Kidney (tissue), 14 donors: ENCODE results near the gene EXOC3L1. TPM values are rescaled to one million over a fixed set of nuclear protein-coding genes. Genes with fewer than 3 reads are reported as not detected.
A peak's percentile ranks its signal among the peaks of the same experiment; 100 is the strongest.

ENCODE experiments used
- DNase-seq, 5 donors: peaks; one replicate each; pipeline ENCODE4 v3.0.0-alpha.2; 2013 to 2020
- FAIRE-seq: peaks from 2 replicates; lab custom pipeline; 2012; peaks lifted over from hg19 to GRCh38; lab: Jason Lieb, UNC
- H3K27ac ChIP-seq, 2 donors: one replicate each; pipeline ENCODE4 v1.7.0; 2013; ENCODE audit warnings: low read depth in 2 of 2, low read length in 2 of 2, inconsistent platforms in 1 of 2
- H3K27me3 ChIP-seq: one replicate; pipeline ENCODE4 v1.7.1; 2013; ENCODE audit warnings: low read length, inconsistent platforms; ENCODE audit not compliant: control insufficient read depth, insufficient read depth
- H3K36me3 ChIP-seq, 3 donors: one replicate each; pipeline versions ENCODE4 v1.7.0 to v1.7.1; 2013; ENCODE audit warnings: low read length in 3 of 3, control low read depth in 1 of 3, inconsistent platforms in 1 of 3; ENCODE audit not compliant: insufficient read depth in 3 of 3, control insufficient read depth in 2 of 3
- H3K4me1 ChIP-seq, 3 donors: one replicate each; pipeline versions ENCODE4 v1.7.0 to v1.7.1; 2013; ENCODE audit warnings: low read length in 3 of 3, inconsistent platforms in 1 of 3, low read depth in 1 of 3; ENCODE audit not compliant: control insufficient read depth in 2 of 3, insufficient read depth in 2 of 3
- H3K4me3 ChIP-seq, 3 donors: one replicate each; pipeline versions ENCODE4 v1.7.0 to v1.8.1; 2013; ENCODE audit warnings: low read length in 3 of 3, control low read depth in 1 of 3, inconsistent platforms in 1 of 3
- H3K9ac ChIP-seq, 3 donors: one replicate each; pipeline versions ENCODE4 v1.7.0 to v1.7.1; 2013; ENCODE audit warnings: low read length in 3 of 3, control low read depth in 1 of 3, inconsistent platforms in 1 of 3
- H3K9me3 ChIP-seq, 3 donors: one replicate each; pipeline versions ENCODE4 v1.7.0 to v1.7.1; 2013; ENCODE audit warnings: low read length in 3 of 3, control low read depth in 1 of 3, inconsistent platforms in 1 of 3; ENCODE audit not compliant: control insufficient read depth in 2 of 3, insufficient read depth in 1 of 3
- CTCF ChIP-seq: IDR thresholded peaks from 3 replicates; pipeline ENCODE4 v1.5.1; 2012; ENCODE audit warnings: mild to moderate bottlenecking, moderate library complexity, borderline replicate concordance; ENCODE audit not compliant: insufficient read depth; ENCODE audit errors: extremely low read depth
- intact Hi-C: fragments of 100-400 bp; cut with DNase I; formaldehyde crosslinking; loops from one replicate; pipeline ENCODE4 v1.11.1; 2022
- polyA plus RNA-seq: library from polyadenylated mRNA; stranded (reverse); fragments of 350-450 nt; fragmentation: Illumina TruSeq; extraction: RNeasy Lipid Tissue Mini Kit (QIAGEN cat#74804); gene quantifications from one replicate; pipeline ENCODE4 v1.2.3, GENCODE V29; 2014; ENCODE audit warnings: low read depth, low replicate concordance; ENCODE audit not compliant: insufficient read depth
- total RNA-seq: library from RNA; stranded (reverse); fragmentation: NEBNext Ultra II Directional; extraction: Animal tissue kit (Norgen Biotek cat#: 25700); gene quantifications from one replicate; pipeline ENCODE4 v1.2.1, GENCODE V29; 2021
- donor health status: control.
- donor health status: control.
- donor health status: control.
- donor health status: control.
- donor health status: control.
- donor health status: DM: yes; HTN: yes; CAD: no.
- donor health status: Normal renal cell carcinoma (clear cell type).

Gene EXOC3L1
- total and polyA plus RNA-seq, 2 donors from 2014 or later = 7.2 to 9.9 TPM

- H3K9me3 ChIP-seq = no peaks in the 10 kb centered on the region
- intact Hi-C loops = no loop called here
- H3K27ac ChIP-seq = no peak overlapping the region
- peaks cover 0 to 32% (median 0%) of the 10 kb centered on the region in 3 donors for H3K4me1 ChIP-seq
- no peak overlapping the region for H3K9ac ChIP-seq
- no peak overlapping the region for H3K4me3 ChIP-seq
- no peaks in the 10 kb centered on the region for H3K36me3 ChIP-seq
- DNase-seq (peak; percentile 33 to 74 (median 49)), FAIRE-seq (no peak)
- H3K27me3 ChIP-seq = peaks cover 35% of the 10 kb centered on the region
- no peak for TF ChIP-seq CTCF
Observed at GRCh38 chr16:67154578-67155294, 35.2 kb downstream of the EXOC3L1 start.

GRCh38 chr16:67151431-67152097 lies 38.4 kb downstream of the EXOC3L1 start:
- no peak for TF ChIP-seq CTCF
- FAIRE-seq (no peak), DNase-seq (peak in 1 of 5 donors; percentile 26)
- Histone ChIP-seq H3K4me1 (peaks cover 0 to 25% (median 0%) of the 10 kb centered on the region in 3 donors), H3K27ac (peak overlapping the region in 1 of 2 donors; percentile 85), H3K27me3 (peaks cover 16% of the 10 kb centered on the region), H3K9me3 (no peaks in the 10 kb centered on the region), H3K36me3 (peaks cover 0 to 8% (median 7%) of the 10 kb centered on the region in 3 donors), H3K4me3 (peak overlapping the region in 2 of 3 donors; percentile 60 to 75), H3K9ac (no peak overlapping the region)
- intact Hi-C loops = no loop called here

GRCh38 chr16:67150833-67151396 lies 39.0 kb downstream of the EXOC3L1 start, which contains the start of gene B3GNT9:
TSS of gene B3GNT9 (minus strand) at chr16:67150998. CDS start at chr16:67150485, 513 bp downstream.
- Histone ChIP-seq H3K4me3 (peak within 1 kb of the TSS; percentile 51 to 75 (median 60)), H3K9me3 (no peaks in the 10 kb centered on the region), H3K36me3 (peaks cover 0 to 13% (median 8%) of the 10 kb centered on the region in 3 donors), H3K9ac (peak within 1 kb of the TSS in 2 of 3 donors; percentile 55 to 84), H3K27me3 (peaks cover 10% of the 10 kb centered on the region), H3K27ac (peak within 1 kb of the TSS; percentile 80 to 85), H3K4me1 (peaks cover 0 to 22% (median 0%) of the 10 kb centered on the region in 3 donors)
- DNase-seq (peak; percentile 71 to 94 (median 81)), FAIRE-seq (no peak)
- TF ChIP-seq CTCF = no peak
- intact Hi-C loops = no loop called here
